PC-9 (cell line): ENCODE results near the gene VAV2. TPM values are rescaled to one million over a fixed set of nuclear protein-coding genes. Genes with fewer than 3 reads are reported as not detected.

ENCODE experiments used
- BruUV-seq: library from RNA; stranded (reverse); fragments of 400-500 nt; replicated peaks from 2 replicates; lab custom pipeline; 2021; lab: Mats Ljungman, UMichigan
- CTCF ChIA-PET: fragments of 300-600 bp; sonication (Branson Sonifier 250); formaldehyde crosslinking; loops from one replicate; lab custom pipeline; 2022; ENCODE audit warnings: antibody characterized with exemption; lab: Charles Lee
- POLR2A ChIA-PET: fragments of 300-600 bp; sonication (Branson Sonifier 250); formaldehyde crosslinking; loops from one replicate; lab custom pipeline; 2022; ENCODE audit warnings: antibody characterized with exemption; ENCODE audit not compliant: unreplicated experiment; lab: Charles Lee
- DNase-seq, 2 experiments: peaks; one replicate each; pipeline versions ENCODE4 v3.0.0 to v3.0.0-alpha.2; 2015 to 2022; ENCODE audit warnings: mixed read lengths in 1 of 2
- H2AFZ ChIP-seq: fragments of 200-600 bp; sonication (generic); 2 replicates; pipeline ENCODE4 v1.8.1; 2017; ENCODE audit warnings: antibody characterized with exemption
- H3F3A ChIP-seq: fragments of 200-600 bp; sonication (generic); 2 replicates; pipeline ENCODE4 v1.8.1; 2017; ENCODE audit warnings: antibody characterized with exemption, mild to moderate bottlenecking, low read depth; ENCODE audit not compliant: insufficient read depth
- H3K27ac ChIP-seq: fragments of 200-600 bp; sonication (generic); 2 replicates; pipeline ENCODE4 v1.6.1; 2016; ENCODE audit warnings: mixed run types
- H3K27me3 ChIP-seq: fragments of 200-600 bp; sonication (generic); 2 replicates; pipeline ENCODE4 v1.6.1; 2016; ENCODE audit warnings: low read depth, mixed run types; ENCODE audit not compliant: insufficient read depth
- H3K36me3 ChIP-seq: fragments of 200-600 bp; sonication (generic); 2 replicates; pipeline ENCODE4 v1.6.1; 2016; ENCODE audit warnings: low read depth, mixed run types
- H3K4me1 ChIP-seq: fragments of 200-600 bp; sonication (generic); replicated peaks from 2 replicates; pipeline ENCODE4 v1.6.1; 2016; ENCODE audit warnings: mixed run types; ENCODE audit not compliant: insufficient read depth
- H3K4me2 ChIP-seq: fragments of 200-600 bp; sonication (generic); 2 replicates; pipeline ENCODE4 v1.6.1; 2017; ENCODE audit warnings: mixed run types
- H3K4me3 ChIP-seq: fragments of 200-600 bp; sonication (generic); 2 replicates; pipeline ENCODE4 v1.6.1; 2016; ENCODE audit warnings: mixed run types
- H3K79me2 ChIP-seq: fragments of 200-600 bp; sonication (generic); 2 replicates; pipeline ENCODE4 v1.6.1; 2017; ENCODE audit warnings: low read depth, mixed run types
- H3K9me2 ChIP-seq: fragments of 200-600 bp; sonication (generic); 2 replicates; pipeline ENCODE4 v1.8.1; 2017; ENCODE audit warnings: mild to moderate bottlenecking; ENCODE audit not compliant: insufficient read depth
- H3K9me3 ChIP-seq: fragments of 200-600 bp; sonication (generic); 2 replicates; pipeline ENCODE4 v1.8.1; 2016; ENCODE audit warnings: low read depth; ENCODE audit not compliant: insufficient read depth
- H4K20me1 ChIP-seq: fragments of 200-600 bp; sonication (generic); 2 replicates; pipeline ENCODE4 v1.8.1; 2017; ENCODE audit not compliant: insufficient read depth
- CTCF ChIP-seq: fragments of 200-600 bp; sonication (generic); conservative IDR thresholded peaks from 2 replicates; pipeline ENCODE4 v1.6.1; 2017; ENCODE audit warnings: mixed run types, antibody characterized with exemption, mild to moderate bottlenecking, moderate library complexity
- EZH2 ChIP-seq: fragments of 200-600 bp; sonication (generic); IDR thresholded peaks from 2 replicates; pipeline ENCODE4 v1.8.0; 2017; ENCODE audit warnings: antibody characterized with exemption, low read depth
- intact Hi-C: fragments of 100-400 bp; cut with micrococcal nuclease; formaldehyde crosslinking; loops from one replicate; pipeline ENCODE4 v1.10.0; 2022; ENCODE audit not compliant: unreplicated experiment
- total RNA-seq: library from RNA; stranded (reverse); gene quantifications from 2 replicates; pipeline ENCODE4 v1.2.3, GENCODE V29; 2021

The VAV2 gene
- total RNA-seq, 1 experiment from 2014 or later: 36.5 TPM

GRCh38 chr9:133861692-133862091, 130.4 kb downstream of the VAV2 start:
- no peaks in the 10 kb centered on the region for H3K36me3 ChIP-seq
- no peaks in the 10 kb centered on the region for H3K9me3 ChIP-seq
- no peak overlapping the region for H3K4me2 ChIP-seq
- BruUV-seq: no TSS peak
- H3K4me3 ChIP-seq: no peak overlapping the region
- intact Hi-C loops: no loop called here
- TF ChIP-seq CTCF: no peak
- no peak for TF ChIP-seq EZH2
- H3K79me2 ChIP-seq: no peaks in the 10 kb centered on the region
- ChIA-PET POLR2A (no interaction called here), CTCF (no interaction called here)
- no peak for DNase-seq
- no peaks in the 10 kb centered on the region for H3K9me2 ChIP-seq
- H2AFZ ChIP-seq: no peak overlapping the region
- H4K20me1 ChIP-seq: no peaks in the 10 kb centered on the region
- H3K4me1 ChIP-seq: peaks cover 5% of the 10 kb centered on the region
- H3K27me3 ChIP-seq: no peaks in the 10 kb centered on the region
- no peak overlapping the region for H3K27ac ChIP-seq
- peaks cover 12% of the 10 kb centered on the region for H3F3A ChIP-seq

DNA sequence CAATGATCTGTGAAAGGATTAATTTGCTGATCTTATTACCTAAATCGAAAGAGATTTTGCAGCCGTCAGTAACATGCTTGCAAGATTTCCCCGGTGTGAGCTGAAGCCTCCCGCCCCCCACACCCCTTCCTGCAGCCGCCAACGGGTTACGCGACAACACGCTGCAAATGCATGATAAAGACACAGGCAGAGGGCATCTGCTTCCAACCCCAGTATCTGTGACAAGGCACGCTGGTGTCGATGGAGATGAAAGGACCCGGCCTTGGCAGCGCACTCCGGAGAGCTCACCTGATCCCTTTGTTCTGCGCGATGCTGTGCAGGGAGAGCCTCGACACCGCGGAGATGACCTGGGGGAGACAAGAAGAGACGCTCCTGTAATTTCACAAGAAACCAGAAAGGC, 131.0 kb downstream of the VAV2 start:
- no peaks in the 10 kb centered on the region for H3K79me2 ChIP-seq
- H3K27me3 ChIP-seq: no peaks in the 10 kb centered on the region
- peaks cover 11% of the 10 kb centered on the region for H3K4me1 ChIP-seq
- H3K27ac ChIP-seq: no peak overlapping the region
- H3K9me2 ChIP-seq: no peaks in the 10 kb centered on the region
- peaks cover 14% of the 10 kb centered on the region for H3F3A ChIP-seq
- no peak overlapping the region for H2AFZ ChIP-seq
- no peak for DNase-seq
- BruUV-seq: no TSS peak
- ChIA-PET CTCF (no interaction called here), POLR2A (no interaction called here)
- no peaks in the 10 kb centered on the region for H4K20me1 ChIP-seq
- H3K4me3 ChIP-seq: no peak overlapping the region
- TF ChIP-seq EZH2 (no peak), CTCF (no peak)
- H3K9me3 ChIP-seq: no peaks in the 10 kb centered on the region
- H3K4me2 ChIP-seq: no peak overlapping the region
- H3K36me3 ChIP-seq: no peaks in the 10 kb centered on the region
- intact Hi-C loops: no loop called here

- Histone ChIP-seq H3K9me2 (no peaks in the 10 kb centered on the region), H3K27me3 (no peaks in the 10 kb centered on the region), H3K9me3 (no peaks in the 10 kb centered on the region), H3K36me3 (no peaks in the 10 kb centered on the region), H4K20me1 (no peaks in the 10 kb centered on the region), H3K4me1 (peaks cover 28% of the 10 kb centered on the region), H3K4me2 (no peak overlapping the region), H3F3A (peaks cover 21% of the 10 kb centered on the region), H2AFZ (no peak overlapping the region), H3K4me3 (no peak overlapping the region), H3K27ac (no peak overlapping the region), H3K79me2 (peaks cover 10% of the 10 kb centered on the region)
- intact Hi-C loops: no loop called here
- DNase-seq: no peak
- POLR2A ChIA-PET: no interaction called here
- BruUV-seq: no TSS peak
- no peak for TF ChIP-seq EZH2
- no peak for TF ChIP-seq CTCF
- CTCF ChIA-PET: no interaction called here
These were observed 133.4 kb downstream of the VAV2 start for GRCh38 chr9:133858771-133859170.
